Measurements from ENCODE around the gene CD96. TPM values are rescaled to one million over a fixed set of nuclear protein-coding genes. Genes with fewer than 3 reads are reported as not detected.

CD96 gene
- total and polyA plus RNA-seq, 2 experiments from 2014 or later: 0.60 to 2.0 TPM

- H3K79me2 ChIP-seq: no peaks in the 10 kb centered on the region
- no peak overlapping the region for H3K27ac ChIP-seq
- no peaks in the 10 kb centered on the region for H4K20me1 ChIP-seq (ENCODE audit: insufficient read depth, poor library complexity, severe bottlenecking)
- H3K9me3 ChIP-seq (ENCODE audit: low read depth): no peaks in the 10 kb centered on the region
- TF ChIP-seq EZH2phosphoT487 (IDR thresholded peaks at IDR 0.05; ENCODE audit: low read depth, severe bottlenecking, unreplicated experiment) (no peak), EZH2 (IDR thresholded peaks at IDR 0.05; ENCODE audit: borderline replicate concordance) (no peak)
- TF ChIP-seq, protein P1, sequence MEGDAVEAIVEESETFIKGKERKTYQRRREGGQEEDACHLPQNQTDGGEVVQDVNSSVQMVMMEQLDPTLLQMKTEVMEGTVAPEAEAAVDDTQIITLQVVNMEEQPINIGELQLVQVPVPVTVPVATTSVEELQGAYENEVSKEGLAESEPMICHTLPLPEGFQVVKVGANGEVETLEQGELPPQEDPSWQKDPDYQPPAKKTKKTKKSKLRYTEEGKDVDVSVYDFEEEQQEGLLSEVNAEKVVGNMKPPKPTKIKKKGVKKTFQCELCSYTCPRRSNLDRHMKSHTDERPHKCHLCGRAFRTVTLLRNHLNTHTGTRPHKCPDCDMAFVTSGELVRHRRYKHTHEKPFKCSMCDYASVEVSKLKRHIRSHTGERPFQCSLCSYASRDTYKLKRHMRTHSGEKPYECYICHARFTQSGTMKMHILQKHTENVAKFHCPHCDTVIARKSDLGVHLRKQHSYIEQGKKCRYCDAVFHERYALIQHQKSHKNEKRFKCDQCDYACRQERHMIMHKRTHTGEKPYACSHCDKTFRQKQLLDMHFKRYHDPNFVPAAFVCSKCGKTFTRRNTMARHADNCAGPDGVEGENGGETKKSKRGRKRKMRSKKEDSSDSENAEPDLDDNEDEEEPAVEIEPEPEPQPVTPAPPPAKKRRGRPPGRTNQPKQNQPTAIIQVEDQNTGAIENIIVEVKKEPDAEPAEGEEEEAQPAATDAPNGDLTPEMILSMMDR (IDR thresholded peaks at IDR 0.05; ENCODE audit: poor library complexity): no peak
- no peak overlapping the region for H2AFZ ChIP-seq
- H3K27me3 ChIP-seq: no peaks in the 10 kb centered on the region
- H3K4me1 ChIP-seq (ENCODE audit: insufficient read depth): no peaks in the 10 kb centered on the region
- H3K9me2 ChIP-seq (replicated peaks; ENCODE audit: insufficient read depth): no peaks in the 10 kb centered on the region
- no peak for DNase-seq (ENCODE audit: low spot score)
- no peak overlapping the region for H3K4me2 ChIP-seq
- H3K36me3 ChIP-seq (replicated peaks; ENCODE audit: insufficient read depth, low read depth): no peaks in the 10 kb centered on the region
- no peak overlapping the region for H3K4me3 ChIP-seq
- 81% methylated on average over 2 of the region's 2 CpGs for WGBS (ENCODE audit: low lambda C conversion rate, missing lambda C conversion rate)
Observed at GRCh38 chr3:111701292-111701906, 159.4 kb downstream of the CD96 start.

Other genes with a start within 250 kb of the CD96 start
- 0.32 and 0.50 TPM in 2 replicates for gene ZBED2, start 53.1 kb downstream of the CD96 start, total RNA-seq
- gene ZBED2, start 53.1 kb downstream of the CD96 start, polyA plus RNA-seq: 0.66 and 1.5 TPM in 2 replicates
- 6.2 and 12.4 TPM in 2 replicates for gene PLCXD2, start 132.5 kb downstream of the CD96 start, total RNA-seq
- 12.1 and 15.6 TPM in 2 replicates for gene PLCXD2, start 132.5 kb downstream of the CD96 start, polyA plus RNA-seq

All from hepatocyte (in vitro differentiated cells).